ENCODE data around the gene OR5V1. TPM values are rescaled to one million over a fixed set of nuclear protein-coding genes. Genes with fewer than 3 reads are reported as not detected.
"Not testable (repeated sequence)": the region's sequence is repeated elsewhere in the genome, so short reads cannot be mapped to it uniquely, and the experiment has no call there.

OR5V1 gene
- not detected for total RNA-seq

- DNase-seq, result no peak
Measured at GRCh38 chr6:29368765-29369164, at the start of gene OR5V1. TSS of gene OR5V1 (minus strand) at chr6:29368865. CDS start at chr6:29356195, 12,670 bp downstream.

- no peak for DNase-seq
Measured at GRCh38 chr6:29414588-29414987, 45.9 kb upstream of the OR5V1 start, which contains the start of gene OR12D1. TSS of gene OR12D1 (plus strand) at chr6:29414928.

GRCh38 chr6:29403801-29404200 is 35.1 kb upstream of the OR5V1 start:
- DNase-seq, result no peak

- DNase-seq, result no peak
Measured at GRCh38 chr6:29399525-29399924, 30.9 kb upstream of the OR5V1 start.

- DNase-seq, result no peak
Measured at GRCh38 chr6:29395331-29395730, 26.7 kb upstream of the OR5V1 start, which contains the start of gene OR12D2. TSS of gene OR12D2 (plus strand) at chr6:29395631. CDS start at chr6:29396700, 1,069 bp downstream.

- no peak for DNase-seq
Measured at GRCh38 chr6:29388533-29388932, 19.9 kb upstream of the OR5V1 start.

- no peak for DNase-seq
Measured at GRCh38 chr6:29376003-29376402, 7.3 kb upstream of the OR5V1 start.

- no peak for DNase-seq
Measured at GRCh38 chr6:29375191-29375590, 6.5 kb upstream of the OR5V1 start, which contains the start of gene OR12D3. TSS of gene OR12D3 (minus strand) at chr6:29375291. CDS start at chr6:29375287, 4 bp downstream.

- no peak for DNase-seq
Measured at GRCh38 chr6:29355603-29356002, 13.1 kb downstream of the OR5V1 start.

GRCh38 chr6:29354980-29355379 is 13.7 kb downstream of the OR5V1 start:
- no peak for DNase-seq

- not testable (repeated sequence) for DNase-seq
Measured at GRCh38 chr6:29349348-29349747, 19.3 kb downstream of the OR5V1 start.

- no peak for DNase-seq
Measured at GRCh38 chr6:29345380-29345779, 23.3 kb downstream of the OR5V1 start.

GRCh38 chr6:29336269-29336668 is 32.4 kb downstream of the OR5V1 start:
- no peak for DNase-seq

- DNase-seq, result no peak
Measured at GRCh38 chr6:29332676-29333075, 36.0 kb downstream of the OR5V1 start.

GRCh38 chr6:29325777-29326176 is 42.9 kb downstream of the OR5V1 start:
- DNase-seq, result no peak

- DNase-seq, result not testable (repeated sequence)
Measured at GRCh38 chr6:29323332-29323731, 45.3 kb downstream of the OR5V1 start.

- DNase-seq, result no peak
Measured at GRCh38 chr6:29319931-29320330, 48.7 kb downstream of the OR5V1 start.

Other genes with a start within 250 kb of the OR5V1 start
- not detected for gene OR2J2, start 198.0 kb downstream of the OR5V1 start, total RNA-seq
- gene OR14J1, start 67.2 kb downstream of the OR5V1 start, total RNA-seq, result under 0.01 TPM
- gene OR12D3, start 6.4 kb upstream of the OR5V1 start, total RNA-seq, result not detected
- gene OR12D2, start 26.8 kb upstream of the OR5V1 start, total RNA-seq, result not detected
- gene OR12D1, start 46.1 kb upstream of the OR5V1 start, total RNA-seq, result not detected
- not detected for gene OR10C1, start 70.4 kb upstream of the OR5V1 start, total RNA-seq
- not detected for gene OR11A1, start 88.2 kb upstream of the OR5V1 start, total RNA-seq
- gene OR2H1, start 88.3 kb upstream of the OR5V1 start, total RNA-seq, result not detected
- not detected for gene MAS1L, start 119.1 kb upstream of the OR5V1 start, total RNA-seq
- 0.47 TPM for gene UBD, start 190.9 kb upstream of the OR5V1 start, total RNA-seq
- not detected for gene OR2H2, start 216.3 kb upstream of the OR5V1 start, total RNA-seq

Measured in occipital lobe (tissue), 2 donors.